ENCODE measurements around the gene AP3D1. TPM values are rescaled to one million over a fixed set of nuclear protein-coding genes. Genes with fewer than 3 reads are reported as not detected.
"Not testable (repeated sequence)": the region's sequence is repeated elsewhere in the genome, so short reads cannot be mapped to it uniquely, and the experiment has no call there.

AP3D1 gene
- total and polyA plus RNA-seq, 2 donors (not counting 3 experiments of a cell fraction or from before 2014, with no cell fraction given): 130 to 137 TPM

DNA sequence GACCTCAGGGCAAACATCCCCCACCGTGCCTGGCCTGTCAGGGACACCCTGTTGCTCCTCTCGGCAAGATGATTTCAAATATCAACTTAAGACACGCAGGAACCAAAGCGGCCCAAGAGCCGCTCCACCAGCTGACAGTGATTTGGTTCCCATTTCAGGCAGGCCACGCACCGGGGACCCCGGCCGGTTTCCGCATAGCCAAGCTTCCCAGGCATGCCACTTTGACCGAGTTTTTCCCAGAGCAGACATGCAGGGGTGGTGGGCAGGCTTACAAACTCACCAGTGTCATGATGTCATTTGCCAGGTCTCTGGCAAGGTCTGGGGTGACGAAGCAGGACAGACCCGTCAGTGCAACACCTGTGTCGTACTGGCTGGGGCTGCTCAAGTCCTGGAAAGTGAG, 19.2 kb downstream of the AP3D1 start:
- intact Hi-C loops (cut with micrococcal nuclease) (no loop called here), dilution Hi-C loops (cut with MboI; ENCODE audit: extremely low pct_ligation_motif_present, low sequenced_read_pairs) (no loop called here)
- CTCF ChIA-PET: no interaction called here
- Histone ChIP-seq H4K20me1 (replicated peaks; ENCODE audit: control insufficient read depth, extremely low read depth, insufficient read depth, low read length) (no peaks in the 10 kb centered on the region), H3K27me3 (ENCODE audit: control insufficient read depth in 2 of 2, insufficient read depth in 2 of 2, low read length in 2 of 2) (no peaks in the 10 kb centered on the region), H2AFZ (ENCODE audit: low read depth, low read length) (no peak overlapping the region), H3K4me3 (replicated peaks in 1 of 3; ENCODE audit: insufficient read depth in 1 of 3, low read depth in 1 of 3, low read length in 3 of 3) (no peak overlapping the region), H3K4me1 (ENCODE audit: control insufficient read depth, extremely low read depth, insufficient read depth, low read length) (no peaks in the 10 kb centered on the region), H3K9me1 (replicated peaks; ENCODE audit: control insufficient read depth, extremely low read depth, insufficient read depth, low read length) (no peaks in the 10 kb centered on the region), H3K36me3 (ENCODE audit: control insufficient read depth in 2 of 2, extremely low read depth in 1 of 2, insufficient read depth in 2 of 2, low read length in 2 of 2) (peaks cover 7 to 57% of the 10 kb centered on the region in 2 experiments), H3K27ac (ENCODE audit: insufficient read depth, low read depth, low read length) (no peak overlapping the region), H3K9ac (replicated peaks; ENCODE audit: extremely low read depth, insufficient read depth, low read length) (no peak overlapping the region), H3K79me2 (ENCODE audit: control insufficient read depth, insufficient read depth, low read length) (peaks cover 9% of the 10 kb centered on the region), H3K9me3 (replicated peaks; ENCODE audit: control insufficient read depth, insufficient read depth, low read length) (no peaks in the 10 kb centered on the region), H3K4me2 (ENCODE audit: insufficient read depth, low read length) (no peak overlapping the region)
- DNase-seq (ENCODE audit: low read depth, low spot score): no peak
- TF ChIP-seq FOS (IDR thresholded peaks at IDR 0.05; ENCODE audit: borderline replicate concordance, insufficient read depth, low read length): no peak
- TF ChIP-seq, protein P1, sequence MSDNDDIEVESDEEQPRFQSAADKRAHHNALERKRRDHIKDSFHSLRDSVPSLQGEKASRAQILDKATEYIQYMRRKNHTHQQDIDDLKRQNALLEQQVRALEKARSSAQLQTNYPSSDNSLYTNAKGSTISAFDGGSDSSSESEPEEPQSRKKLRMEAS (IDR thresholded peaks at IDR 0.05; ENCODE audit: insufficient read depth, insufficient read length): no peak
- no peak for TF ChIP-seq MYC (IDR thresholded peaks at IDR 0.05; ENCODE audit: low read depth, low read length)
- TF ChIP-seq EZH2 (IDR thresholded peaks at IDR 0.05; ENCODE audit: borderline replicate concordance, low read depth, low read length, severe bottlenecking): no peak
- TF ChIP-seq GATA2 (IDR thresholded peaks at IDR 0.05; ENCODE audit: insufficient read depth, insufficient read length, low read depth, low read length): no peak
- TF ChIP-seq POLR2A (IDR thresholded peaks at IDR 0.05; ENCODE audit: low read depth, low read length): no peak
- no peak for TF ChIP-seq JUN (IDR thresholded peaks at IDR 0.05; ENCODE audit: borderline replicate concordance, insufficient read depth, insufficient read length, low read depth)
- TF ChIP-seq POLR2AphosphoS5 (IDR thresholded peaks at IDR 0.05; ENCODE audit: insufficient read depth, low read depth, low read length): no peak
- TF ChIP-seq, protein P2, sequence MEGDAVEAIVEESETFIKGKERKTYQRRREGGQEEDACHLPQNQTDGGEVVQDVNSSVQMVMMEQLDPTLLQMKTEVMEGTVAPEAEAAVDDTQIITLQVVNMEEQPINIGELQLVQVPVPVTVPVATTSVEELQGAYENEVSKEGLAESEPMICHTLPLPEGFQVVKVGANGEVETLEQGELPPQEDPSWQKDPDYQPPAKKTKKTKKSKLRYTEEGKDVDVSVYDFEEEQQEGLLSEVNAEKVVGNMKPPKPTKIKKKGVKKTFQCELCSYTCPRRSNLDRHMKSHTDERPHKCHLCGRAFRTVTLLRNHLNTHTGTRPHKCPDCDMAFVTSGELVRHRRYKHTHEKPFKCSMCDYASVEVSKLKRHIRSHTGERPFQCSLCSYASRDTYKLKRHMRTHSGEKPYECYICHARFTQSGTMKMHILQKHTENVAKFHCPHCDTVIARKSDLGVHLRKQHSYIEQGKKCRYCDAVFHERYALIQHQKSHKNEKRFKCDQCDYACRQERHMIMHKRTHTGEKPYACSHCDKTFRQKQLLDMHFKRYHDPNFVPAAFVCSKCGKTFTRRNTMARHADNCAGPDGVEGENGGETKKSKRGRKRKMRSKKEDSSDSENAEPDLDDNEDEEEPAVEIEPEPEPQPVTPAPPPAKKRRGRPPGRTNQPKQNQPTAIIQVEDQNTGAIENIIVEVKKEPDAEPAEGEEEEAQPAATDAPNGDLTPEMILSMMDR (IDR thresholded peaks at IDR 0.05; ENCODE audit: extremely low read depth in 1 of 2, insufficient read depth in 1 of 2, low read depth in 1 of 2, low read length in 2 of 2): no peak
- FAIRE-seq: no peak
- no TSS peak for BruUV-seq (replicated peaks)
- POLR2A ChIA-PET: interaction anchor here (0.7 kb wide), 1 partner anchor 1917 kb away, joined by 3 read pairs; no protein-coding TSS in a partner anchor

DNA sequence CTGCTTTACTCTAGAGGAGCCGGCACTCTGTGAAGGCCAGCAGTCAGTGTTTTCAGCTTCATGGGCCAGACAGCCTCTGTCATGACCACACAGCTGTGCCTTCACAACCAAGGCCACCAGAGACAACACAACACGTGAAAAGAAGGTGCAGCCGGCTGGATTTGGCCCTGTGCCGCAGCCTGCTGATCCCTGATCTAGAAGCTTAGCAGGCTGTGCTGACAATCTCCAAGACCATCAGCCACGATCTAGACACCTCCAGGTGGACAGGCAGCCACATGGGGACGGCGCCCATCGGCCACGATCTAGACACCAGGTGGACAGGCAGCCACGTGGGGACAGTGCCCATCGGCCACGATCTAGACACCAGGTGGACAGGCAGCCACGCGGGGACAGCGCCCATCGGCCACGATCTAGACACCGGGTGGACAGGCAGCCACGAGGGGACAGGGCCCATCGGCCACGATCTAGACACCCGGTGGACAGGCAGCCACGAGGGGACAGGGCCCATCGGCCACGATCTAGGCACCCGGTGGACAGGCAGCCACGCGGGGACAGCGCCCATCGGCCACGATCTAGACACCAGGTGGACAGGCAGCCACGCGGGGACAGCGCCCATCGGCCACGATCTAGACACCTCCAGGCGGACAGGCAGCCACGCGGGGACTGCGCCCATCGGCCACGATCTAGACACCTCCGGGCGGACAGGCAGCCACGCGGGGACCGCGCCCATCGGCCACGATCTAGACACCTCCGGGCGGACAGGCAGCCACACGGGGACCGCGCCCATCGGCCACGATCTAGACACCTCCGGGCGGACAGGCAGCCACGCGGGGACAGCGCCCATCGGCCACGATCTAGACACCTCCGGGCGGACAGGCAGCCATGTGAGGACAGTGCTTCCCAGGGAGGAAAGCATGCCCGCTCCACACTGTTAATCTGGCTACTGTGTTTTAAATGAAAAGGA, 20.1 kb downstream of the AP3D1 start:
- H3K36me3 ChIP-seq (ENCODE audit: control insufficient read depth in 2 of 2, extremely low read depth in 1 of 2, insufficient read depth in 2 of 2, low read length in 2 of 2): peaks cover 7 to 56% of the 10 kb centered on the region in 2 experiments
- intact Hi-C loops (cut with micrococcal nuclease); H3K4me2 ChIP-seq (ENCODE audit: insufficient read depth, low read length); CTCF ChIA-PET; FAIRE-seq; H3K27ac ChIP-seq (ENCODE audit: insufficient read depth, low read depth, low read length); H3K79me2 ChIP-seq (ENCODE audit: control insufficient read depth, insufficient read depth, low read length); H3K9me3 ChIP-seq (replicated peaks; ENCODE audit: control insufficient read depth, insufficient read depth, low read length); DNase-seq (ENCODE audit: low read depth, low spot score); H3K9me1 ChIP-seq (replicated peaks; ENCODE audit: control insufficient read depth, extremely low read depth, insufficient read depth, low read length); H3K4me3 ChIP-seq (replicated peaks in 1 of 3; ENCODE audit: insufficient read depth in 1 of 3, low read depth in 1 of 3, low read length in 3 of 3); H3K27me3 ChIP-seq (ENCODE audit: control insufficient read depth in 2 of 2, insufficient read depth in 2 of 2, low read length in 2 of 2); dilution Hi-C loops (cut with MboI; ENCODE audit: extremely low pct_ligation_motif_present, low sequenced_read_pairs); H3K4me1 ChIP-seq (ENCODE audit: control insufficient read depth, extremely low read depth, insufficient read depth, low read length); H4K20me1 ChIP-seq (replicated peaks; ENCODE audit: control insufficient read depth, extremely low read depth, insufficient read depth, low read length); H3K9ac ChIP-seq (replicated peaks; ENCODE audit: extremely low read depth, insufficient read depth, low read length); POLR2A ChIA-PET; H2AFZ ChIP-seq (ENCODE audit: low read depth, low read length); BruUV-seq (replicated peaks): not testable (repeated sequence)

Data from endothelial cell of umbilical vein (primary cell).